LNCAP (cell line): ENCODE measurements around the gene LGALS8.

Source experiments
- CTCF ChIP-seq: fragments of 450-650 bp; IDR thresholded peaks from 2 replicates; pipeline ENCODE4 v1.5.1; 2017; ENCODE audit warnings: mild to moderate bottlenecking

LGALS8 gene

GRCh38 chr1:236568285-236568894 is 44.6 kb downstream of the LGALS8 start:
- TF ChIP-seq CTCF = no peak

GRCh38 chr1:236575523-236575922 is 51.7 kb downstream of the LGALS8 start:
- no peak for TF ChIP-seq CTCF

GRCh38 chr1:236576004-236576403 is 52.2 kb downstream of the LGALS8 start:
- TF ChIP-seq CTCF = no peak

GRCh38 chr1:236578661-236579060 is 54.9 kb downstream of the LGALS8 start:
- no peak for TF ChIP-seq CTCF

GRCh38 chr1:236581528-236581927 is 57.7 kb downstream of the LGALS8 start:
- no peak for TF ChIP-seq CTCF

GRCh38 chr1:236589531-236589930 is 65.7 kb downstream of the LGALS8 start:
- no peak for TF ChIP-seq CTCF

GRCh38 chr1:236590553-236591150 is 66.9 kb downstream of the LGALS8 start:
- no peak for TF ChIP-seq CTCF

GRCh38 chr1:236602171-236602570 is 78.4 kb downstream of the LGALS8 start:
- no peak for TF ChIP-seq CTCF
